AG04449 (cell line): ENCODE measurements around the gene EFNA5.
A peak's percentile ranks its signal among the peaks of the same experiment; 100 is the strongest.

Source experiments
- CTCF ChIA-PET: fragments of 350-600 bp; formaldehyde crosslinking; extraction: SDS; loops from one replicate; lab custom pipeline; 2021; ENCODE audit warnings: antibody characterized with exemption; lab: Yijun Ruan, JAX
- POLR2A ChIA-PET: fragments of 400-600, 350-600 bp; formaldehyde crosslinking; extraction: SDS; loops from one replicate; lab custom pipeline; 2020; ENCODE audit warnings: antibody characterized with exemption, inconsistent platforms; lab: Yijun Ruan, JAX
- DNase-seq: peaks from one replicate; pipeline ENCODE4 v3.0.0-alpha.2; 2010; ENCODE audit warnings: low read depth, low spot score
- H3K4me3 ChIP-seq: 2 replicates; pipeline ENCODE4 v1.5.1; 2011; ENCODE audit warnings: low read depth, mild to moderate bottlenecking, control low read depth, low read length
- TF ChIP-seq, protein P1 (sequence below): IDR thresholded peaks from one replicate; pipeline ENCODE4 v1.5.1; 2011; ENCODE audit warnings: mild to moderate bottlenecking, moderate library complexity, low read length, control low read depth, inconsistent platforms; ENCODE audit not compliant: insufficient read depth; ENCODE audit errors: missing control alignments

EFNA5 gene

DNA sequence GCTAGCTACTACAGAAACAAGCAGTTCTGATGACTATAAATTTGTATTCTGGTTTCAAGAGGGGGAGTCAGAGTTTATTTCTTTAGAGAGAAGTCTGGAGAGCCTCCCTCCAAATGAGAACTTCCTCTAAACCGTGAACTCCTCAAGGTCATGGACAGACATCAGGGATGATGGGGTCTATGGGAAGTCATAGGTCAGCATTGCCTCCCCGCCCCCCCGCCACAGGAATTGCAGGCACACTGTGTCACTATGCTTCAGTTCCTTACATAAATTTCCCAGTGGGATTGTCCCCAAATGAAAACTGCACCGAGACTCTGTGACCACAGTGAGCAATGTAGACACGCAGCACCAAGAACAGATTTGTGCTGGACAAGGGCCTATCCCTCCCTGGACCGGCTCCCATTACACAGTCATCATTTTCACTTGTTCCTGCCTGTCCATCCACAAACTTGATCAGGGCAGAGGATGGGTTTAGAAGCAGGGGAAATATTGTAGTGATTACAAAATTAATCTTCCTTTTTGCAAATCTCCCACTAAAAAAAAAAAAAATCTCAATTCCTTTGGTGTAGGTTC, 300.3 kb downstream of the EFNA5 start:
- CTCF ChIA-PET = no interaction called here
- H3K4me3 ChIP-seq = no peak overlapping the region
- TF ChIP-seq, protein P1, sequence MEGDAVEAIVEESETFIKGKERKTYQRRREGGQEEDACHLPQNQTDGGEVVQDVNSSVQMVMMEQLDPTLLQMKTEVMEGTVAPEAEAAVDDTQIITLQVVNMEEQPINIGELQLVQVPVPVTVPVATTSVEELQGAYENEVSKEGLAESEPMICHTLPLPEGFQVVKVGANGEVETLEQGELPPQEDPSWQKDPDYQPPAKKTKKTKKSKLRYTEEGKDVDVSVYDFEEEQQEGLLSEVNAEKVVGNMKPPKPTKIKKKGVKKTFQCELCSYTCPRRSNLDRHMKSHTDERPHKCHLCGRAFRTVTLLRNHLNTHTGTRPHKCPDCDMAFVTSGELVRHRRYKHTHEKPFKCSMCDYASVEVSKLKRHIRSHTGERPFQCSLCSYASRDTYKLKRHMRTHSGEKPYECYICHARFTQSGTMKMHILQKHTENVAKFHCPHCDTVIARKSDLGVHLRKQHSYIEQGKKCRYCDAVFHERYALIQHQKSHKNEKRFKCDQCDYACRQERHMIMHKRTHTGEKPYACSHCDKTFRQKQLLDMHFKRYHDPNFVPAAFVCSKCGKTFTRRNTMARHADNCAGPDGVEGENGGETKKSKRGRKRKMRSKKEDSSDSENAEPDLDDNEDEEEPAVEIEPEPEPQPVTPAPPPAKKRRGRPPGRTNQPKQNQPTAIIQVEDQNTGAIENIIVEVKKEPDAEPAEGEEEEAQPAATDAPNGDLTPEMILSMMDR = no peak
- no peak for DNase-seq
- POLR2A ChIA-PET = no interaction called here

DNA sequence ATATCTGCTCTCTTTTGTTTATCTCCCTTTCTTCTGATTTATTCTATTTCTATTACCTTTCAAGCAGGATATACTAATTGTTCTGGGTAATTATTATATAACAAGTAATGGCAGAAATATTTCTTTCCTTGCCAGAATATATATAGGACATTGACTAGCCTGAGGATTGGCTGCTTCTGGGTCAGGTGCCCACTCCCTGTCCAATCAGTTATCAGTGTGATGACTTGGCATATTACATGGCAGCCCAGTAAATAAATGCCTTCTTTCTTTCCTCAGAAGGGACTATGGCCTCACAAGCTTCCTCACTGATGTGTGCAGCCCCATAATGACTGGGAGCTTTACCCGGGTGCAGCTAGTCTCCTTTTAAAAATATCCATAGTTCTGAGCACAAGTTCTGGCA, 301.1 kb downstream of the EFNA5 start:
- no peak overlapping the region for H3K4me3 ChIP-seq
- TF ChIP-seq, protein P1 = no peak
- ChIA-PET CTCF (no interaction called here), POLR2A (no interaction called here)
- DNase-seq = no peak

DNA sequence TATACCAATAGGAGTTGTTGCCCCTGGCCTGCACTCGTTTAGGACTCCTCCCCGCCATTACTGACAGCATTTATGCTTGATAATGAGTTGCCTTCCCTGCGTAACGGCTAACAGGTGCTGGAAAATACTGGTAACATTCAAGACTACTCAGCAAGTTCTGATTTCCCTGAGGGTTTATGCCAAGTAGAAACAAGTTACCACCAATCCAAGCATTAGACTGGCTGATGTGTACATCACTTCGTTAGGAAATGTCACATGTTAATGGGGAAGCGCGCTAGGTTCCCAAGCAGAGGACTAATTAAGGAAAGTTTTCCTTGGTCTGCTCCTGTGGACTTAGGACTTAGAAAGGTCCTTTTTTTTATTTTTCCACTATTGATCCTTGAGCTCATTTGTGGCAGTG, 302.1 kb downstream of the EFNA5 start:
- H3K4me3 ChIP-seq = no peak overlapping the region
- TF ChIP-seq, protein P1 = no peak
- ChIA-PET POLR2A (no interaction called here), CTCF (no interaction called here)
- no peak for DNase-seq

DNA sequence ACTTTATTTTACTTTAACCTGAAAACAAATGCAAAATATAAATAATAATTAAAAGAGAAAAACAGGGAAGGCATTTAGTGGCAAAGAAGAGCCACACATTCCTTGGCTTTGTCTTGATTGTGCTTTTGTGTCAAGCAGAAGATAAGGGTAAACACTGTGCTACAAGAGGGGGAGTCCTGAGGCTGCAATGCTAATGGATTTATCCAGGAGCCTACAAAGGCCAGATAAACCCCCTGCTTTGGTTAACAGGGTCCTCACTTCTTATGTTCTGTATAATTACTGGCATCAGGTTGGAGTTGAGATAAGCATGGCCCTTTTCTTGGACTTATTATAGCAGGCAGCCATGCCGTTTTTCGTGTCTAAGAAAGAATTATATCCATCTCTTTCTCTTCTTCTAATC, 302.8 kb downstream of the EFNA5 start:
- ChIA-PET POLR2A (no interaction called here), CTCF (interaction anchor here (0.8 kb wide), 1 partner anchor 204 kb away, joined by 3 read pairs; no protein-coding TSS in a partner anchor)
- no peak for DNase-seq
- TF ChIP-seq, protein P1 = no peak
- no peak overlapping the region for H3K4me3 ChIP-seq

DNA sequence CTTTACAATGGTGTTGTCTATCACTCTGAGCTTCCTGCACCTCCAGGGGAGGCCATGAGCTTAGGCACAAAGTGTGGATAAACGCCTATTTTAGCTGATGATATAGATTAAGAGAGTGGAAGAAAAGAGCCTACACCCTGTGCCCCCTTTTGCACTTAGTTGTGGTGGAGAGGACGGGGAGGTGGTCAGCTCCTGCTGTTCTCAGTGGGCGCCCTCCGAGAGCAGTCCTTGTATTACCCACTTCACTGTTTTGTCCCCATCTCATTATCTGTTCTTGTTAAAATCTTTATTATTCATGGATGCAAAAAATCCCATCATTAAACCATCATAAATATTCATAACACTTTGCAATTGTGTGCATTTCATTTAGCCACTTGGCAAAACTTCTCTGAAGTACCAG, 303.3 kb downstream of the EFNA5 start:
- no peak overlapping the region for H3K4me3 ChIP-seq
- ChIA-PET CTCF (interaction anchor here (0.8 kb wide), 1 partner anchor 205 kb away, joined by 3 read pairs; no protein-coding TSS in a partner anchor), POLR2A (no interaction called here)
- TF ChIP-seq, protein P1 = no peak
- no peak for DNase-seq

DNA sequence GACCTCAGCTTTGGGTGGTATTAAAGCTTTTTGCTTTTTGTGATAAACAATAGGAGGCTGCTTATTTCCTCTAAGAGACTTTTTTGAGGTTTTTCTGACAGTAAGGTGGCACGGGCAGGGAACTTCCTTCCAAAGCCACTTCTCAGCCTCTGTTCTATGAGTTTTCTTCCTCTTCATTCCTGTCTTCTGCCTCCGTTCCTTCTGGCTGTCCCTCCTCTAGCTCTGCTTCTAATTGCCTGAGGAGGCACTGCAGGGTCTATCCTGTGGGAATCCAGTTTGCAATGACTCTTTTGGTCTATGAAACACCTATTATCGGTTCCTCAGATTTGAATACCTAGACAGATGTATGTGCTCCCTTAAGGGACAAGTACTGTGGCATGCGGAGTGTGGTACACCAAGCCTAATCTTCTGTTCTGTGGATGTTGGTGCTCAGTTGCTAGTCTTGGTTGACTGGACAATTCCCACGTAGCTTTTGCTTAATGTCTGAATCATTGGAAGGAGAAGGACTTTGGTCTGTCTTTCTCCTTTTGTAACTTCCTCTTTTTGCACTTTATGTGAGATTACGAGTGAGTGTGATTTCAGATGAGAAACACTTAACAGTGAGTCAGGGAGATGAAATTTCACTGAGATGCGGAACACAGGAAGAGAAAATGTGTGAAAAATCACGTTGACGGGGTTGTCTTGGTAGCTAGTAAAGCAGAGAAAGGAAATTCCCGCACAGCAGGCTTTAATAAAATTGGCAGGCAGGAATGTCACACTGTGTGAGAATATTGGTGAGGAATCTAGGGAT, 305.2 kb downstream of the EFNA5 start:
- ChIA-PET POLR2A (no interaction called here), CTCF (interaction anchor here (1.6 kb wide), 1 partner anchor 207 kb away, joined by 7 read pairs; no protein-coding TSS in a partner anchor)
- peak; percentile 85 for DNase-seq
- TF ChIP-seq, protein P1 = no peak
- no peak overlapping the region for H3K4me3 ChIP-seq
